GM19238 (cell line): Measurements from ENCODE around the gene CDKN1B.
A peak's percentile ranks its signal among the peaks of the same experiment; 100 is the strongest.

Experiments used
- DNase-seq: peaks from one replicate; pipeline ENCODE4 v3.0.0; 2011; ENCODE audit warnings: low spot score; ENCODE audit not compliant: insufficient read length

Gene CDKN1B

DNA sequence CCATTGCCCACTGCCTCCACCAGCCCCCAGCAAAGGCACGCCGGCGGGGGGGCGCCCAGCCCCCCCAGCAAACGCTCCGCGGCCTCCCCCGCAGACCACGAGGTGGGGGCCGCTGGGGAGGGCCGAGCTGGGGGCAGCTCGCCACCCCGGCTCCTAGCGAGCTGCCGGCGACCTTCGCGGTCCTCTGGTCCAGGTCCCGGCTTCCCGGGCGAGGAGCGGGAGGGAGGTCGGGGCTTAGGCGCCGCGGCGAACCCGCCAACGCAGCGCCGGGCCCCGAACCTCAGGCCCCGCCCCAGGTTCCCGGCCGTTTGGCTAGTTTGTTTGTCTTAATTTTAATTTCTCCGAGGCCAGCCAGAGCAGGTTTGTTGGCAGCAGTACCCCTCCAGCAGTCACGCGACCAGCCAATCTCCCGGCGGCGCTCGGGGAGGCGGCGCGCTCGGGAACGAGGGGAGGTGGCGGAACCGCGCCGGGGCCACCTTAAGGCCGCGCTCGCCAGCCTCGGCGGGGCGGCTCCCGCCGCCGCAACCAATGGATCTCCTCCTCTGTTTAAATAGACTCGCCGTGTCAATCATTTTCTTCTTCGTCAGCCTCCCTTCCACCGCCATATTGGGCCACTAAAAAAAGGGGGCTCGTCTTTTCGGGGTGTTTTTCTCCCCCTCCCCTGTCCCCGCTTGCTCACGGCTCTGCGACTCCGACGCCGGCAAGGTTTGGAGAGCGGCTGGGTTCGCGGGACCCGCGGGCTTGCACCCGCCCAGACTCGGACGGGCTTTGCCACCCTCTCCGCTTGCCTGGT lies at the start of gene CDKN1B:
TSS of gene CDKN1B (plus strand) at position 576 of the 793 bp plus-strand sequence. CDS start 472 bp downstream, outside the sequence.
- peak; percentile 74 for DNase-seq

DNA sequence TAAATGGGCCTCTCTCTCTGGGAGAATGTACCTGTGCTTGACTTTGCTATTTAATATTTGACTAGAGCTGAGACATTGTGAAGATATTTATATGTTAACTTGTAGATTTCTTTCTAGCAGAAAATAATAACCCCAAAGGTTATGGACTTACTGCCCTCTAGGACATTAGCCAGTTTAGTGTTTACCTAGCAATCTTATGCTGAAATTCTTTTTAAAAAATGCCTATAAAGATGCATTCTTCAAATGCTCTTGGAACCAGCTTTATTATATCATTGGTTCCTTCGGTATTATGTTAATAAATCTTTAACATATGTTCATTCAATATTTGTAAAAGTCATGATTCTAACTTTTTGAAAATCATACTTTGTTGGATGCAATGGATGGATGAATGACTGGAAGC lies 49.2 kb upstream of the CDKN1B start:
- no peak for DNase-seq

DNA sequence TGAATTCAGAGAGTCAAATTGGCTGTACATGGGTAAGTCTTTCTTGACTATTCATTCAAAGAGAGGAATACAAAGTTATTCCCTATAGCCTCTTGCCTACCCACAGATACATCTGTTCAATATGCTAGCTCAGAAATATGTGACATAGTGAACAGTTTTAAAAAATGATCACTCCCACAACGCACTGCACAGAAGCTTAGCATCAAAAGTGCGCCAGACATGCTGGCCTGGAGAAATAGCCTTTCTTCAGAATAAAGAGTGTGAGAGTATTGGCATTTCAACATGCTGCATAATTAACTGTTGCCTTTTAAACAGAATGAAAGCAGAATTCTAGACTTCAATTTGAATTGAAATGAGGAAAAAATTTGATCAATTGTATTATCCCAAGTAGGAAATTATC lies 48.1 kb upstream of the CDKN1B start:
- DNase-seq = no peak

DNA sequence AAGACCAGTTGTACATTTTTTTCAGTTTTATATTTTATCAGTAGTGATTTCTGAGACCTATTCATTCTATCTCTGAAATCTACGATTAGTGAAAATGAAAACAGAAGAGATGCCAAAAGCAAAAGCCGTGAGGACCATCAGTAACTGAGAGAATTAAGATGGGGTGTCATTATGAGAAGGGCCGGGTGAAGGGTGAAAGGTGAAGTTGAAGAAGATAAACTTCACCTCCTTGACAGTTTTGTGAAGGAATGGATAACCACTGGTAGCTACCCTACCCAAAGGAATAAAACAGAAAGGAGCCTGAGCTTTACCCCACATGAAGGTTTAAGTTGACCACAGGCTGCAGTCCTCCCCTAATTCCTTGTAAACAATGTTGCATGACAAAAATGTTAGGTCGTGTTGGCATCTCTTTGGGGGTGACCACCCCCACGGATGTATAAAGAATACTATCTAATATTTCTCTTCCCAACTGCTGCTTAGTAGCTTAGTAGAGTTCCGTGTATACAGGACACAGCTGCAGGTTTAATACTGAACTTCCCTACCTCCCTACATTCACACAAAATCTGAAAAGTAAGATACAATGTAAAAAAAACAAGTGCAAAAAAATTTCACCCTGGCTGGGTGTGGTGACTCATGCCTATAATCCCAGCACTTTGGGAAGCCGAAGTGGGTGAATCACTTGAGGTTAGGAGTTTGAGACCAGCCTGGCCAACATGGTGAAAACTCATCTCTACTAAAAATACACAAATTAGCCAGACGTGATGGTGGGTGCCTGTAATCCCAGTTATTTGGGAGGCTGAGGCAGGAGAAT lies 45.1 kb upstream of the CDKN1B start:
- no peak for DNase-seq

DNA sequence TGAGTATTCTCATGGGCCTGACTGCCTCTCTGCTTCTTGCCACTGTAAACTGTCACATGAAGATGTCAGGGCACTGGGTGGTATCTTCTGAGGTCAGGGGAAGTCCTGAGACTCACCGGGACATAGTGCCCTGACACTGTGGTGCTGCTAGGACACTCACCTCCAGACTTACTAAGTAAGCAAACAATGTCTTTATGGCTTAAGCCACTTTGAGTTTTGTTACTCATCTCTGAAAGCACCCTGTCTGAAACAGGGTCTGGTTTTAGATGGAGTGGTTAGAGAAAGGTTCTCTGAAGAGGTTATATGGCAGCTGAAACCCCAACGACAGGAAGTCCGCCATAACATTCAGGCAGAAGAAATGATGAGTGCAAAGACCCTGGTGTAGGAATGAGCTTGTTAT lies 43.9 kb upstream of the CDKN1B start:
- DNase-seq = no peak

DNA sequence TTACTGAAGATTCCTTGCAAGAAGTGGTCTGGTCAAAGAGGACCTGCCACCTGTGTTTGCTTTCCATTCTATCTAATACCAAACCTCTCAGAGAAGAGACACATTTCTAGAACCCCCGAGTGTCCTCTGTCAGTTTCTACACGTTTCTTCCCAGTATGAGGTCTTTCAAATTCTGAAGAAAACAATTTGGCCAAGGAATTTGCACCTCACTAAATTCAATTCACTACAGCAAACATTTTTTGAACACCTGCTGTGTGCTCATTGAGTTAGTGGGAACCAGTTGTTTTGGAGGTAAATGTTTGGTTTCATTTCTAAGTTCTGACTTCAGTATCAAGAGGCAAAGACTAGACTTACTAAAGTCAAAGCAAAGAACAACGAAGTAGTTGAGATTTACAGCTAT lies 40.6 kb upstream of the CDKN1B start:
- DNase-seq = no peak

DNA sequence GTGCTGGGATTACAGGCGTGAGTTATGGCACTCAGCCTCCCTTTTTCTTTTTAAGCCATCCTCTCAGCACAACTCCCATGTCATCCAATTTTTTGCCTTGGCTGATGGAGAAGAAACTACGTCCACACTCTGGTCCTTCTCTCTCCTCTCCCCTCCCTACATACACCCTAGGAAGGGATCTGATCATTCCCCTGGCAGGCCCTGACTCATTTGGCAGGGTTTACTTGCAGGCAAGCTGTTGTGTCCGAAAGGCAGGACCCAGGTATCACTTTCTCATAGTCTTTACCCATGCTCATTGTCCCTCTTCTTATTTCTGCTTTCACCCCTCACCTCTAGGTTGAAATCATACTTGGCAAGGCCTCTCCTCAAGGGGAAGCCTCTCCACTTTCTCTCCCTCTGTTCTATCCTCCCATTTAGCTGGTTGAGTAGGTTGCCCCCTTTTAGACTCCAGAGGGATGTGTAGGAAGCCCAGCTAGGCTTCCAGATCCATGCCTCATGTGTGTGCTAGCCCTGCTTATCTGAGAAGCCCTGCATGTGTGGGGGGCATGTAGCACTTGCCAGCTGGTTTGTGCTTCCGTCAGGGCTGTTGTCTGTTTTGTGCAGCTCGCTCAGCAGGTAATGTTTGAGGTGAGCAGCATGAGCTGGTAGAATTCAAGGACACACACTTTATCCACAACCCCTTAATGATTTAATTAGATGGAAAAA lies 36.0 kb upstream of the CDKN1B start:
- DNase-seq = no peak

DNA sequence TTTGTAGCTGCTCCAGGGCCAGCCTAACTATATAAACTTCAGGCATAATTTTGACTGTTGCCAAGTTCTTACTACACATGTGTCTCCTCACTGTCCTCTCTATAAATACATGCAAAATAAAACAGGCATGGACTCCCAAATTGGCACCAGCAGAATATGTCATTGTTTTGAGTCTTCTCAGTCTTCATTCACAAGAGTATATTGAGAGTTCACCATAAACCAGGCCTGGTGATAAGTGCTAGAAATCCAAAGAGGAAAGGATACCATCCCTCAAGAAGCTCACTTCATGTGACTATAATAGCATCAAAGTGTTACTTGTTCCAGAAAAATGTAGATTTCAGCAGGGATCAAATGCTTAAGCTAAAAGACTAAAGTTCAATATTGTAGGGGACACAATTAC lies 34.9 kb upstream of the CDKN1B start:
- DNase-seq = no peak

DNA sequence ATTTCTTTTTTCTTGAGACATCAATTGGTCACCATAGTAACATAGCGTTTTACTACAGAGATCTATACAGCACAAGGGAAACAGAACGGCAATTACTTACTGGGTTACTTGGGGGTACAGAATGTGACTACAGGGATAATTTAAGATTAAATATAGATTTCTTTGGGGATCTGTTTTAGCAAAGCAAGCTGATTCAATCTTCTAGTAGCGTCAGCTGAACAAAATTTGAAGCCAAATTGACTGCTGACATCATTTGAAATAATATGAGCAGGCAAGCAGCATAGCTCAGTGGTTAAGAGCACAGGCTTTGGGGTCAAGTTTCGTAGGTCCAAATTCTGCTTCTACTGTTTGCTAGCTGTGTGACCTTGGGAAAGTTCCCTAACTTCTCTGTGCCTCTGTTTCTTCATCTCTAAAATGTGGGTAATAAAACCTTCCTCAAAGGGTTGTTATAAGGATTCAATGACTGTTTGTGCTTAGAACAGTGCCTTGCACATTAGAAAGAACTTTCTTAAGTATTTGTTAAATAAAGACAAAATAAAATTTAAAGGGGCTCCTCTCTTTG lies 34.0 kb upstream of the CDKN1B start:
- DNase-seq = no peak

DNA sequence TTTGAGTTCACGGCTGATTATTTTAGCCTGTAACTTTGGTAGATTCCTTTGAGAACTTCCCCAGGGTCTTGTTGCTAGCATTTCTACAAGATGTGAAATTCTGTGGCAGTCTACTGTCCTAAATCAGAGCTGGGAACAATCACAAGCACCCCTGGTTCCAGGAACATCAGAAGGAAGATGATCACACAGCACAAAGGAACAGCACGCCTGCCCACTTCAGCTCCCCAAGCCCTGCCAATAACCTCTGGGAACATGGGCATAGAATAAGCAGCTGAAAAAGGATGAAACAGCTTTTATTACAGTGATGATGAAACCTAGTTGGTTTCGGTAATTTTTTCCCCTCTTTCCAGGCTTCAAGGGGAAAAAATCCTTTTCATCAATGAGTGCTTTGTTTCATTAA lies 33.4 kb upstream of the CDKN1B start:
- no peak for DNase-seq

DNA sequence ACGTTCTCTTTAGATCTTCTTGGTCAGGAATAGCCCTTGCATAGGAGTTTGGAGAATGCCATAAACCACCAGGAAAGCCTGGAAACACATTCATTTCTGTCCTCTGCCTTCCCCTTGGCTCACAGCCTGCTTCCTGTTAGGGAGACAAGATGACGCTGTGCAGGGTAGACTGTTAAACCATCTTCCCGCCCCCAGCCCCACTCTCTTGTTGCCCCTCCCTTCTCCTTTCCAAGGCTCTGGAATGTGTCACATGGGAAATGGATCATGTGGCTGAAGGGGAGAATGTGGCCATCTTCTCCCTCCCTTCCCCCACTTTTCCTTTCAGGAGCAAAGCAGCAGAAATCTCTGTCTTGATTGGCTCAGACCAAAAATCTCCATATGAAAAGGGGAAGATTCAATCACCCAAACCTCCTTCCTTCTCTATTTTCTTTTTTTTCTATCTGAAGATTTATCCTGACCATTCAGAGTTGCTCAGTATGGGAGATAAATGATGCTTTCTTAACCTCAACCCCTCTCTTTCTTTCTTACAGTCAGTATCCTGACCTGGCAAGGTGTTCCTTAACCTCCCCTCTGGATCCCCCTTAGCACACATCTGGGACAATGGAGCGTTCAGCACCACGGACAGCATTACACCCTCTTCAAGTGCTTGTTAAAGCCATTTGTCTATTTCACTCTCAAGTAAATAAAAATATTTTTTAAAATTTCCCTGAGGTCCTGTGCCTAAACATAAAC lies 32.6 kb upstream of the CDKN1B start:
- no peak for DNase-seq

DNA sequence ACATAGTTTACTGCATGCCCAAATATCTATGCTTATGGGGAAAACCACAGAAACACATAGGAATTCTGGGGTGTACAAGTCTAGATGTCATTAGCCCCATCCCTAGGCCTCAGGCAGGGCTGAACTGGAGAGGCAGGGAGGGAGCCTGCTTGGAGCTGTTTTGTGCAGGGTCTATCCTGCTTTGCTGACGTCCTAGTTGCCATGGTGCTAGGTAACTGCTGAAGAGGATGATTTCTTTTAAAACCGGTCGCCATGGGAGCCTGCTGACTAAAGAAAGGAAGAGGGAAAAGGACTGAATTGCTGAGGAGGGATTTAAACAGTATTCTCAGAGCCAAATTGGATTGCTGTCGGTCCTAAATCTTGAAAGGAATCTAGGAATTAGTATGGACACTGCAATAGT lies 31.9 kb upstream of the CDKN1B start:
- DNase-seq = no peak

DNA sequence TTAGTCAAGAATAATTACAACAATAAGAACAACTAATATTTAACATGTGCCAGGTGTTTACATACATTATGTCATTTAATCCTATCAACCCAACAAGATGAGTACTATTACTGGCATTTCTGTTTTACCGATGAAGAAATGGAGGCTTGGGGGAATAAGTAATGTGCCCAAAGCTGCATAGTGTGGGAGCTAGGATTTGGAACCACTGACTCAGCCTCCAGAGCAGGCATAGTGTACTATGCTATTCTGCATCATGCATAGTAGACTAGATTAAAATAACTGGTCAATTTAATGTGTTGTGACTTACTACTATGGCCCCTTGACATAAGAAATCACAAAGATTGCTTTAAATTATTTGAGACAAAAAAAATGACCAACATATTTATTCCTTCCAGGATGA lies 30.7 kb upstream of the CDKN1B start:
- DNase-seq = no peak

DNA sequence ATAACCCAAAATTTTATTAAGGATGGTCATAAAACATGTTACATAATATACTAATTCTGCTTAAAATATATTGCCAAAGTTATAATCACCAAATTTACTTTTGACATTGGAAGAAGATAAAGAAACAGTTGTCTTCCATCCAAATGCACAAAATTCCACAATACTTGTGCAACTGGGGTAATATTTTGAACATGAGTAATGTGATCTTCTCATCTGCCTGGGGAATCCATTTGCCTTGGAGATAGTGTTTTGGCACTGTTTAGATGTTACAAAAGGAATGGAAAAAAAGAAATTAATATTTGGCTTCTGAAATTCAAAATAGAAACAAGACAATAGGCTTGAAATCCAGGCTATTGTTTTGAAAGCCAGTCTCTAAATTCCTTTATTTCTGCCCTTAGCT lies 30.2 kb upstream of the CDKN1B start:
- DNase-seq = no peak

DNA sequence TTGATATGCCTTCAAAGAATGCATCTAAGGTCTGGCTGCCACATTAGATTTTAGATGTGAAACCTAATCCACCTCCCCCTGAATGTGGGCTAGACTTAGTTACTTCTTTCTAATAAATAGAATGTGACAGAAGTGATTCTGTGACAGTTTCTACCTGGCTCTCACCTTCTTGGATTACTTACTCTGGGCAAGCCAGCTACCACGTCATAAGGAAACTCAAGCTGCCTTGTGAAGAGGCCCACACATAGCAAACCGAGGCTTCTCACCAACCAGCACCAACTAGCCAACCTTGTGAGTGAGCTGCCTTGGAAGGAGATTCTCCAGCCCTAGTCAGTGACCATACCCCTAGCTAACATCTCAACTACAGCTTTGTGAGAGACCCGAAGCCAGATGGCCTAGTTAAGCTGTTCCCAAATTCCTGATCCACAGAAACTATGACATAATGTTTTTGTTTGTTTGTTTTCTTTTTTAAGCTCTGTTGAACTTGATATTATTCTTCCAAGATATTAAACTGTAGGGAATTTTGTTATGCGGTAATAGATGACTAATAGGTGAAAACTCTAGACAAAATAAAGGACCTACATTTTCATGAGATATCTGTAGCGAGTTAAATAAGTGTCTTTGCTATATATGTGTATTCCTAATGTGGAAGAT lies 27.4 kb upstream of the CDKN1B start:
- no peak for DNase-seq

DNA sequence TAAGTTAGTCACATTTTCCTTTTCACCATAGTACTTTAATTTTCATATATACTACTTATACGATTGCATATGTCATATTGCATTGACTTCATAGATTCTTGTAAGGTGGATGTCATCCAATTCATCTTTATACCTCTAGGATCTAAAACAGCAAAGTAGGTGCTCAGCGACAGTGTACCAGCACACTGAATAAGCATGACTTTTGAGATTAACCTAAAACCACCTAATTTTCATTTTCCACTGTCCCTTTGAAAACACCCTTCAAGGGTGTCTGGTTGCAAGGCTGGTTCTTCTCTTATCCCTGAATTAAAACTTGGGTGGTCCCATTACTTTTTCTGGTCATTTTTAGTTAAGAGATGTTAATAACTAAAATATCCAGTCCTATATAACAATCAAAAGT lies 25.6 kb upstream of the CDKN1B start:
- no peak for DNase-seq

DNA sequence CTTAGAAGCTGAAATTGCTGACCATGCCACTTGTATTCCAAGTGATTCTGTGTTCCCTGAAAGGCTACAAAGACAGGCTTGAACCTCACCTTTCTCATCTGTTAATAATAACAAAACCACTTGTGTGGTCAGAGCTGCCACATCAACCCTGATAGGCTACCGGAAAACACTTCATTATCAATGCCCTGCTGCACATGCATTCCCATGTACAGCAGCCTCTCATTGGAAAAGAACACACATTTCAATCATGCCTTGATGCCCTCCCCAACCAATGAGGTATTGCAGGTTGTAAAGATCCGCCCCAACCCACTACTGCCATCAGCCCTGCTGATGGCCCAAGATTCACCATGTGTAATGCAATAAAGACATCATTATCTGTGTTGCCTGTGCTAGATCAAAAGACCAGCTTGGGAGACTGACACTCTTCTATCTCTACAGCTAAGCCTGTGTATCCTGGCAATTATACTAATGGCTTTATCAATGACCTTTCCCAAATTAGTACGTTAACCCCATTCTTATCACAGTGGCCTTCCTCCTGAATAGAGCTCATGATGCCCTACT lies 24.0 kb upstream of the CDKN1B start:
- no peak for DNase-seq

DNA sequence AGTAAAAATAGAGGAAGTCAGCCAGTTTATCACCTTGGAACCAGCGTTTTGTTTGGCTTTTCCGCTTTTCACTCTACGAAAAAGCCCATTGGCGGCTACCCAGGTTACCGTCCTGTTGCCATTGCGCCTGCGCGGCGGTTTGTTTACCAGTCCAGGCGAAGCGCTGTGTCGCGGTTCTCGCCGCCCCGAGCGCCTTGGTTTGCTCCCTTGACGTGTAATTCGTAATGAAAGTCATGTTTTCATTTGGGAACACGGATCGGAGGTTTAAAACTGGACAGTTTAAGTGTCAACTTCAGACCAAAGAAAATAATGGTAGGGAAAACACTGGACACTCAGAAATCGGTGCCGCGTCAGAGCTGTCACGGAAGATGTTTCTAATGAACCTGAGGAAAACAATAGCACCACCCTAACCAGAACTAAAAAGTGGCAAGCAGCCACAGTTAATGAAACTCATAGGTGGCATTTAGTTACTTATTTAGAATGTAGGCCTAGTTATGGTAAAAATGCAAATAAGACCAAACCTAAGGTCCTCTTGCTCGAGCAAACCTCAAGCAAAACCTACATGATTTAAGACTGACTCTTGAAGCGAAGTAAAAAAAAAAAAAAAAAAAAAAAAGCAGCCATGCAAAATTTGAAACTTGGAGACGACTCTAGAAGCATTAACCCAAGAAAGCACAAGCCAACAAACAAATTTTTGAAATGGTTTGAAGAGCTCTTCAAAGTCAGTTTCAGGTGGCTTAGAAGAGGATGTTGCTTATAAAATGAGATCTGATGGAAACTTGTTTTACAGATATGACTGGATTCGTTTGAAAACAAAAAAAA lies 20.4 kb upstream of the CDKN1B start:
- DNase-seq = peak; percentile 58

DNA sequence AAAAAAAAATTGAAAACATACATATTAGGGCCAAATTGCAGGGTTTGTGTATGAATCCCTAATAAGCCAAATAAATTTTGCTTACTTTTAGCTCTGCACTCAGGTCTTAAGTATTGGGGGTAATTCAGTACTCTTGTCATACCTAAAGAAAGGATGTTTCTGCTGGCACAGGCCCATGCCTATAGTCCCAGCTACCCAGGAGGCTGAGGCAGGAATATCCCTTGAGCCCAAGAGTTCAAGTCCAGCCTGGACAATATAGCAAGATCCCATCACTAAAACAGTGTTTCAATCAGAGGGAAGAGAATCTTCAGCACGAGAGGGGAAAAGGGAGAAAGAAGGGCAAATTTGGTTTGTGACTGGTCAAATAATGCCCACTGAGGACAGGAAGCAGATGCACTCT lies 17.8 kb upstream of the CDKN1B start:
- DNase-seq = no peak
